ENCODE measurements around the gene ZBTB2. TPM values are rescaled to one million over a fixed set of nuclear protein-coding genes. Genes with fewer than 3 reads are reported as not detected.

ZBTB2 gene
- total and polyA plus RNA-seq, 2 of the 4 experiments (the other 2 are of a cell fraction): 11.8 to 17.7 TPM

DNA sequence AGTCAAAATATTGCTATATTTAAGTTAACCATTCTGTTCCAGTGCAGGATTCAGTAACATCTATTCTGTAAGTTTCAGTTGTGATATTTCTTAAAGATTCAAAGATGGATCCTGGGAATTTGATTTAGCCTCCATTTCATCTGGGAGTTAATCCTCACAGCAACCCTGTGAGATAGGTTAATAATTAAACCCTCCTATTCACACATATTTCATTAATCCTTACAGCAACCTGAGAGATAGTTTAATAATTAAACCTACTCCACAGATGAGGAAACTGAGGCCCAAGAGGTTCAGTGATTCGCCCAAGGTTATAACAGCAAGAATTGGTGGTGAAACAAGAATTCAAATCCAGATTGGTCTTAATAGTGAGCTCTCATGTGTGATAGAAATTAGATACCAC, 10.9 kb upstream of the ZBTB2 start:
- POLR2A ChIA-PET (ENCODE audit: unreplicated experiment): no interaction called here

More for the DNA sequence above, 10.9 kb upstream of the ZBTB2 start:
- Histone ChIP-seq H2AFZ (replicated peaks; ENCODE audit: low read length, poor library complexity) (no peak overlapping the region), H3K4me1 (ENCODE audit: control insufficient read depth, insufficient read depth, low read length) (peaks cover 4% of the 10 kb centered on the region; the same call in 1 of the 2 replicates), H3K27me3 (ENCODE audit: control insufficient read depth, insufficient read depth, low read length) (no peaks in the 10 kb centered on the region), H2BK120ac (ENCODE audit: low read depth, low read length) (no peak overlapping the region), H3K23ac (ENCODE audit: low read depth, low read length) (no peak overlapping the region), H4K5ac (ENCODE audit: low read depth, low read length) (no peak overlapping the region), H3K79me1 (ENCODE audit: low read depth in 1 of 2, low read length in 2 of 2) (peaks cover 12 to 64% of the 10 kb centered on the region in 2 experiments), H3K18ac (ENCODE audit: low read depth, low read length) (no peak overlapping the region), H4K91ac (ENCODE audit: insufficient read depth, low read depth, low read length) (no peak overlapping the region), H2AK9ac (replicated peaks; ENCODE audit: low read depth, low read length, poor library complexity) (no peak overlapping the region), H3K9ac (ENCODE audit: low read depth, low read length) (no peak overlapping the region), H2BK20ac (ENCODE audit: low read depth, low read length) (no peak overlapping the region), H3K4me3 (ENCODE audit: insufficient read depth, low read depth, low read length) (no peak overlapping the region), H2AK5ac (ENCODE audit: low read depth, low read length) (no peak overlapping the region), H3K56ac (ENCODE audit: extremely low read depth, insufficient read depth, low read length) (no peak overlapping the region), H3K9me3 (ENCODE audit: control insufficient read depth, insufficient read depth, low read length) (no peaks in the 10 kb centered on the region), H2BK5ac (ENCODE audit: low read depth, low read length, poor library complexity, severe bottlenecking) (no peak overlapping the region), H3K9me1 (ENCODE audit: insufficient read depth, low read length) (peaks cover 5% of the 10 kb centered on the region; the same call in 1 of the 2 replicates), H3K4me2 (ENCODE audit: low read depth, low read length) (no peak overlapping the region), H3K27ac (ENCODE audit: insufficient read depth, low read length) (no peak overlapping the region), H3K36me3 (ENCODE audit: control insufficient read depth, insufficient read depth, low read length) (peaks cover 21% of the 10 kb centered on the region), H4K20me1 (ENCODE audit: insufficient read depth, low read length) (peaks cover 58% of the 10 kb centered on the region), H3K4ac (ENCODE audit: low read depth, low read length) (no peak overlapping the region), H2BK15ac (ENCODE audit: low read depth, low read length) (no peak overlapping the region), H4K8ac (ENCODE audit: low read depth in 2 of 2, low read length in 2 of 2) (no peak overlapping the region), H3K14ac (replicated peaks; ENCODE audit: low read depth, low read length) (no peak overlapping the region)
- ATAC-seq (ENCODE audit: low read depth) (no peak), DNase-seq (no peak)
- no peak for TF ChIP-seq MAFK (IDR thresholded peaks at IDR 0.05; ENCODE audit: low read depth, low read length)
- TF ChIP-seq SMC3 (IDR thresholded peaks at IDR 0.05; ENCODE audit: low read depth, low read length): no peak
- TF ChIP-seq, protein P1, sequence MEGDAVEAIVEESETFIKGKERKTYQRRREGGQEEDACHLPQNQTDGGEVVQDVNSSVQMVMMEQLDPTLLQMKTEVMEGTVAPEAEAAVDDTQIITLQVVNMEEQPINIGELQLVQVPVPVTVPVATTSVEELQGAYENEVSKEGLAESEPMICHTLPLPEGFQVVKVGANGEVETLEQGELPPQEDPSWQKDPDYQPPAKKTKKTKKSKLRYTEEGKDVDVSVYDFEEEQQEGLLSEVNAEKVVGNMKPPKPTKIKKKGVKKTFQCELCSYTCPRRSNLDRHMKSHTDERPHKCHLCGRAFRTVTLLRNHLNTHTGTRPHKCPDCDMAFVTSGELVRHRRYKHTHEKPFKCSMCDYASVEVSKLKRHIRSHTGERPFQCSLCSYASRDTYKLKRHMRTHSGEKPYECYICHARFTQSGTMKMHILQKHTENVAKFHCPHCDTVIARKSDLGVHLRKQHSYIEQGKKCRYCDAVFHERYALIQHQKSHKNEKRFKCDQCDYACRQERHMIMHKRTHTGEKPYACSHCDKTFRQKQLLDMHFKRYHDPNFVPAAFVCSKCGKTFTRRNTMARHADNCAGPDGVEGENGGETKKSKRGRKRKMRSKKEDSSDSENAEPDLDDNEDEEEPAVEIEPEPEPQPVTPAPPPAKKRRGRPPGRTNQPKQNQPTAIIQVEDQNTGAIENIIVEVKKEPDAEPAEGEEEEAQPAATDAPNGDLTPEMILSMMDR (conservative IDR thresholded peaks at IDR 0.05; ENCODE audit: low read depth, low read length): no peak
- TF ChIP-seq, protein P2, sequence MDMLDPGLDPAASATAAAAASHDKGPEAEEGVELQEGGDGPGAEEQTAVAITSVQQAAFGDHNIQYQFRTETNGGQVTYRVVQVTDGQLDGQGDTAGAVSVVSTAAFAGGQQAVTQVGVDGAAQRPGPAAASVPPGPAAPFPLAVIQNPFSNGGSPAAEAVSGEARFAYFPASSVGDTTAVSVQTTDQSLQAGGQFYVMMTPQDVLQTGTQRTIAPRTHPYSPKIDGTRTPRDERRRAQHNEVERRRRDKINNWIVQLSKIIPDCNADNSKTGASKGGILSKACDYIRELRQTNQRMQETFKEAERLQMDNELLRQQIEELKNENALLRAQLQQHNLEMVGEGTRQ (IDR thresholded peaks at IDR 0.05; ENCODE audit: low read depth, low read length): no peak
- no peak for TF ChIP-seq CHD1 (IDR thresholded peaks at IDR 0.05; ENCODE audit: low read depth, low read length)
- no peak for TF ChIP-seq FOS (IDR thresholded peaks at IDR 0.05; ENCODE audit: low read depth, low read length)
- no peak for TF ChIP-seq RCOR1 (IDR thresholded peaks at IDR 0.05; ENCODE audit: insufficient replicate concordance, low read length)
- no peak for TF ChIP-seq BHLHE40 (IDR thresholded peaks at IDR 0.05; ENCODE audit: low read depth, low read length)
- TF ChIP-seq MAZ (IDR thresholded peaks at IDR 0.05; ENCODE audit: borderline replicate concordance, low read depth, low read length): no peak
- no peak for TF ChIP-seq MXI1 (IDR thresholded peaks at IDR 0.05; ENCODE audit: borderline replicate concordance, low read depth, low read length)
- TF ChIP-seq RAD21 (IDR thresholded peaks at IDR 0.05; ENCODE audit: low read length): no peak
- TF ChIP-seq NFE2L2 (IDR thresholded peaks at IDR 0.05; ENCODE audit: low read depth, low read length): no peak
- no peak for TF ChIP-seq RFX5 (IDR thresholded peaks at IDR 0.05; ENCODE audit: low read depth, low read length)
- no peak for TF ChIP-seq CEBPB (IDR thresholded peaks at IDR 0.05; ENCODE audit: low read depth, low read length)
- TF ChIP-seq, protein P3, sequence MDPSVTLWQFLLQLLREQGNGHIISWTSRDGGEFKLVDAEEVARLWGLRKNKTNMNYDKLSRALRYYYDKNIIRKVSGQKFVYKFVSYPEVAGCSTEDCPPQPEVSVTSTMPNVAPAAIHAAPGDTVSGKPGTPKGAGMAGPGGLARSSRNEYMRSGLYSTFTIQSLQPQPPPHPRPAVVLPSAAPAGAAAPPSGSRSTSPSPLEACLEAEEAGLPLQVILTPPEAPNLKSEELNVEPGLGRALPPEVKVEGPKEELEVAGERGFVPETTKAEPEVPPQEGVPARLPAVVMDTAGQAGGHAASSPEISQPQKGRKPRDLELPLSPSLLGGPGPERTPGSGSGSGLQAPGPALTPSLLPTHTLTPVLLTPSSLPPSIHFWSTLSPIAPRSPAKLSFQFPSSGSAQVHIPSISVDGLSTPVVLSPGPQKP (IDR thresholded peaks at IDR 0.05; ENCODE audit: borderline replicate concordance, low read depth, low read length): no peak
- no peak for TF ChIP-seq POLR2A (IDR thresholded peaks at IDR 0.05; ENCODE audit: low read depth, low read length)
- dilution Hi-C loops (cut with HindIII; ENCODE audit: low sequenced_read_pairs, unreplicated experiment): no loop called here
- in situ Hi-C loops (cut with MboI; ENCODE audit: low sequenced_read_pairs): no loop called here
- WGBS, 2 experiments (ENCODE audit: extremely low coverage in 2 of 2, insufficient read length in 1 of 2): no CpG with 5 or more reads among the region's 1 CpG
- CTCF ChIA-PET: no interaction called here
- BruUV-seq (replicated peaks): no TSS peak
- intact Hi-C loops (cut with micrococcal nuclease): no loop called here

Data from IMR-90 (cell line).